HL-60 (cell line): ENCODE measurements around the gene GNGT2.

Experiments
- GABPA ChIP-seq: IDR thresholded peaks from 2 replicates; pipeline ENCODE4 v1.6.1; 2012; ENCODE audit warnings: low read depth
- POLR2AphosphoS5 ChIP-seq: IDR thresholded peaks from 2 replicates; pipeline ENCODE4 v1.6.1; 2012; ENCODE audit warnings: low read depth
- SPI1 ChIP-seq: IDR thresholded peaks from 2 replicates; pipeline ENCODE4 v1.6.1; 2012; ENCODE audit warnings: low read depth, mild to moderate bottlenecking, borderline replicate concordance
- TF ChIP-seq, protein P1 (sequence below): IDR thresholded peaks from one replicate; pipeline ENCODE4 v1.5.1; 2011; ENCODE audit warnings: low read length, control low read depth, inconsistent platforms; ENCODE audit not compliant: insufficient read depth
- TF ChIP-seq, protein P2 (sequence below): IDR thresholded peaks from 2 replicates; pipeline ENCODE4 v1.6.1; 2012; ENCODE audit warnings: low read depth; ENCODE audit not compliant: insufficient replicate concordance

DNA sequence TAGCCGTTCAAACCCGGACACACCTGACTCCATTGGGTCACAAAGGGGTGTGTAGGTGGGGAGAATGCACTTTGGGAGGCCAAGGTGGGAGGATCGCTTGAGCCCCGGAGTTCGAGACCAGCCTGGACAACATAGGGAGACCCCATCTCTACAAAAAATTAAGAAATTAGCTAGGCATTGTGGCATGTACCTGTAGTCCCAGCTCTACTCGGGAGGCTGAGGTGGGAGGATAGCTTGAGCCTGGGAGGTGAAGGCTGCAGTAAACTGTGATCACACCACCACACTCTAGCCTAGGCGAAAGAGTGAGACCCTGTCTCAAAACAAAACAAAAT is 21.2 kb upstream of the GNGT2 start:
- TF ChIP-seq, protein P1, sequence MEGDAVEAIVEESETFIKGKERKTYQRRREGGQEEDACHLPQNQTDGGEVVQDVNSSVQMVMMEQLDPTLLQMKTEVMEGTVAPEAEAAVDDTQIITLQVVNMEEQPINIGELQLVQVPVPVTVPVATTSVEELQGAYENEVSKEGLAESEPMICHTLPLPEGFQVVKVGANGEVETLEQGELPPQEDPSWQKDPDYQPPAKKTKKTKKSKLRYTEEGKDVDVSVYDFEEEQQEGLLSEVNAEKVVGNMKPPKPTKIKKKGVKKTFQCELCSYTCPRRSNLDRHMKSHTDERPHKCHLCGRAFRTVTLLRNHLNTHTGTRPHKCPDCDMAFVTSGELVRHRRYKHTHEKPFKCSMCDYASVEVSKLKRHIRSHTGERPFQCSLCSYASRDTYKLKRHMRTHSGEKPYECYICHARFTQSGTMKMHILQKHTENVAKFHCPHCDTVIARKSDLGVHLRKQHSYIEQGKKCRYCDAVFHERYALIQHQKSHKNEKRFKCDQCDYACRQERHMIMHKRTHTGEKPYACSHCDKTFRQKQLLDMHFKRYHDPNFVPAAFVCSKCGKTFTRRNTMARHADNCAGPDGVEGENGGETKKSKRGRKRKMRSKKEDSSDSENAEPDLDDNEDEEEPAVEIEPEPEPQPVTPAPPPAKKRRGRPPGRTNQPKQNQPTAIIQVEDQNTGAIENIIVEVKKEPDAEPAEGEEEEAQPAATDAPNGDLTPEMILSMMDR, result no peak
- TF ChIP-seq, protein P2, sequence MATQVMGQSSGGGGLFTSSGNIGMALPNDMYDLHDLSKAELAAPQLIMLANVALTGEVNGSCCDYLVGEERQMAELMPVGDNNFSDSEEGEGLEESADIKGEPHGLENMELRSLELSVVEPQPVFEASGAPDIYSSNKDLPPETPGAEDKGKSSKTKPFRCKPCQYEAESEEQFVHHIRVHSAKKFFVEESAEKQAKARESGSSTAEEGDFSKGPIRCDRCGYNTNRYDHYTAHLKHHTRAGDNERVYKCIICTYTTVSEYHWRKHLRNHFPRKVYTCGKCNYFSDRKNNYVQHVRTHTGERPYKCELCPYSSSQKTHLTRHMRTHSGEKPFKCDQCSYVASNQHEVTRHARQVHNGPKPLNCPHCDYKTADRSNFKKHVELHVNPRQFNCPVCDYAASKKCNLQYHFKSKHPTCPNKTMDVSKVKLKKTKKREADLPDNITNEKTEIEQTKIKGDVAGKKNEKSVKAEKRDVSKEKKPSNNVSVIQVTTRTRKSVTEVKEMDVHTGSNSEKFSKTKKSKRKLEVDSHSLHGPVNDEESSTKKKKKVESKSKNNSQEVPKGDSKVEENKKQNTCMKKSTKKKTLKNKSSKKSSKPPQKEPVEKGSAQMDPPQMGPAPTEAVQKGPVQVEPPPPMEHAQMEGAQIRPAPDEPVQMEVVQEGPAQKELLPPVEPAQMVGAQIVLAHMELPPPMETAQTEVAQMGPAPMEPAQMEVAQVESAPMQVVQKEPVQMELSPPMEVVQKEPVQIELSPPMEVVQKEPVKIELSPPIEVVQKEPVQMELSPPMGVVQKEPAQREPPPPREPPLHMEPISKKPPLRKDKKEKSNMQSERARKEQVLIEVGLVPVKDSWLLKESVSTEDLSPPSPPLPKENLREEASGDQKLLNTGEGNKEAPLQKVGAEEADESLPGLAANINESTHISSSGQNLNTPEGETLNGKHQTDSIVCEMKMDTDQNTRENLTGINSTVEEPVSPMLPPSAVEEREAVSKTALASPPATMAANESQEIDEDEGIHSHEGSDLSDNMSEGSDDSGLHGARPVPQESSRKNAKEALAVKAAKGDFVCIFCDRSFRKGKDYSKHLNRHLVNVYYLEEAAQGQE, result no peak
- TF ChIP-seq SPI1 (no peak), POLR2AphosphoS5 (no peak), GABPA (no peak)
